Spleen (tissue), 7 donors: ENCODE measurements around the gene PSD2.

Experiments
- CTCF ChIP-seq, 11 experiments: fragments of 200-600 bp in 7 of 11; fragments of 450-650 bp in 4 of 11; sonication (generic) in 4 of 11; IDR thresholded peaks in 8 of 11; conservative IDR thresholded peaks in 3 of 11; 1 replicate in 7 of 11; 2 replicates in 4 of 11; pipeline versions ENCODE4 v1.4.0 to v1.8.0; 2016 to 2021; ENCODE audit warnings: antibody characterized with exemption in 11 of 11, inconsistent platforms in 4 of 11, mild to moderate bottlenecking in 1 of 11
- POLR2A ChIP-seq, 3 donors: fragments of 450-650 bp; IDR thresholded peaks; one replicate each; pipeline ENCODE4 v1.5.1; 2017; ENCODE audit warnings: antibody characterized with exemption in 3 of 3, mild to moderate bottlenecking in 1 of 3
- POLR2AphosphoS5 ChIP-seq, 3 donors: sonication (generic); formaldehyde crosslinking; IDR thresholded peaks; one replicate each; pipeline ENCODE4 v1.5.1; 2017; ENCODE audit warnings: antibody characterized with exemption in 3 of 3
- donor health status: DM: no; HTN: no; CAD: no; lungs with moderate emphysema.
- donor health status: DM: no; HTN: no; CAD: no.
- donor health status: DM: no; HTN: no; CAD: no.

DNA sequence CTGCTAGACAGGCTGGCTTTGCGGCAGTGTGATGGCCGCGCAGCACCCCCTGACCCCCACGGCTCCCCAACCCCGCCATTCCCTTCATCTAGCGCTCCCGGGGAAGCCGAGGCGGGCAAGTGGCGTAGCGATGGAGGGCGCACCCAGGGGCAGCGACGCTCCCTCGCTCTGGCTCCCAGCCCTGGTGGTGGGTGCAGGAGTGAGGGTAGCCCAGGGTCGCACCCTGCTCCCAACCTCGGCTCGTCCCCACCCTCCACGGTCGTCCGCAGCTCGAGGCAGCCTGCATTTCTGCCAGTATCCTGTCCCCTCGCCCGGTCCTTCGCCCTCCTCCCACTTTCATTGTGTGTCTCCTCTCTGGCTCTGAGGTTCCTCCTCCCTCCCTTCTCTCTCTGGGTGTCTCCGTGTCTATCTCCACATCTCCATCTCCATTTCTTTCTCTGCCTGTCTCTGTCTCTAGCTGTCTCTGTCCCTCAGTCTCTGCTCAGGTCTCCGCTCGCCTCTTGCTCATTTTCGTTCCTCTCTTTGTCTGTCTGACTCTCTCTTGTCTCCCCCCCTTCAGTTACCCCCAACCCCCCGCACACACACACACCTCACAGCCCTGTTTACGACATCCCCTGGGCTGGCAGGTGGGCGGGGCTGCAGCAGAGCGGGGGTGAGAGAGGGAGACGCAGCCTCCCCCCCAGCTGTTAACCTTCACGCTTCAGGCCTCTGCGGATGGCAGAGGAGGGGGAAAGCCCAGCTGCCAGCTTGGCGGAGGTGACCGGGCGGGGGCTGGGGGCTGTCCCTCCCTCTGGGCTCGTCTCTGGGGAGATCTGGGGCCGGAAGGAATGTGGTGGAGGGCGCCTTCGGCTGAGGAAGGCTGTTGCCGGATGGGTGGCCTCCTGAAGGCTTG is 48.7 kb upstream of the PSD2 start:
- TF ChIP-seq POLR2A (IDR thresholded peaks at IDR 0.05) = no peak
- no peak for TF ChIP-seq CTCF (IDR thresholded peaks at IDR 0.05 in 8 of 11, conservative IDR thresholded peaks at IDR 0.05 in 3 of 11)
- peak; percentile 59 to 80 (median 72) for TF ChIP-seq POLR2AphosphoS5 (IDR thresholded peaks at IDR 0.05)
